Fibroblast of lung (primary cell): ENCODE measurements around the gene CD1C. TPM values are rescaled to one million over a fixed set of nuclear protein-coding genes. Genes with fewer than 3 reads are reported as not detected.
"Not testable (repeated sequence)": the region's sequence is repeated elsewhere in the genome, so short reads cannot be mapped to it uniquely, and the experiment has no call there.

Experiments
- DNase-seq, 2 donors: peaks; one replicate each; pipeline versions ENCODE4 v3.0.0 to v3.0.0-alpha.2; 2010; ENCODE audit warnings: low read depth in 2 of 2
- H2AFZ ChIP-seq: 2 replicates; pipeline ENCODE4 v1.5.1; 2012; ENCODE audit warnings: low read length, control low read depth, inconsistent platforms
- H3K27ac ChIP-seq: 2 replicates; pipeline ENCODE4 v1.5.1; 2011; ENCODE audit warnings: low read length, control low read depth; ENCODE audit not compliant: insufficient read depth
- H3K27me3 ChIP-seq: 2 replicates; pipeline ENCODE4 v1.5.1; 2011; ENCODE audit warnings: mild to moderate bottlenecking, low read length; ENCODE audit not compliant: control insufficient read depth, insufficient read depth
- H3K36me3 ChIP-seq: 2 replicates; pipeline ENCODE4 v1.5.1; 2011; ENCODE audit warnings: low read length; ENCODE audit not compliant: control insufficient read depth, insufficient read depth
- H3K4me1 ChIP-seq: 2 replicates; pipeline ENCODE4 v1.5.1; 2011; ENCODE audit warnings: low read length; ENCODE audit not compliant: control insufficient read depth, insufficient read depth; ENCODE audit errors: extremely low read depth
- H3K4me2 ChIP-seq: 2 replicates; pipeline ENCODE4 v1.5.1; 2011; ENCODE audit warnings: low read length, control low read depth; ENCODE audit not compliant: insufficient read depth; ENCODE audit errors: extremely low read depth
- H3K4me3 ChIP-seq, 4 experiments: fragments of 200-600 bp in 1 of 4; sonication (generic) in 1 of 4; replicated peaks in 1 of 4; 2 replicates each; pipeline ENCODE4 v1.5.1; 2011 to 2016; ENCODE audit warnings: low read length in 4 of 4, low read depth in 3 of 4, mild to moderate bottlenecking in 3 of 4, control low read depth in 2 of 4, inconsistent platforms in 1 of 4, mixed read lengths in 1 of 4; ENCODE audit not compliant: insufficient read depth in 1 of 4; ENCODE audit errors: control extremely low read depth in 1 of 4
- H3K79me2 ChIP-seq: 2 replicates; pipeline ENCODE4 v1.5.1; 2012; ENCODE audit warnings: mild to moderate bottlenecking, low read length, inconsistent platforms; ENCODE audit not compliant: control insufficient read depth, insufficient read depth
- H3K9ac ChIP-seq: 2 replicates; pipeline ENCODE4 v1.5.1; 2011; ENCODE audit warnings: mild to moderate bottlenecking, low read length, control low read depth; ENCODE audit not compliant: insufficient read depth
- H3K9me3 ChIP-seq: 2 replicates; pipeline ENCODE4 v1.5.1; 2012; ENCODE audit warnings: low read depth, low read length; ENCODE audit not compliant: control insufficient read depth, insufficient read depth
- H4K20me1 ChIP-seq: 2 replicates; pipeline ENCODE4 v1.5.1; 2011; ENCODE audit warnings: low read length; ENCODE audit not compliant: control insufficient read depth, insufficient read depth; ENCODE audit errors: extremely low read depth
- CTCF ChIP-seq, 2 donors: IDR thresholded peaks in 1 of 2; conservative IDR thresholded peaks in 1 of 2; 1 replicate in 1 of 2; 2 replicates in 1 of 2; pipeline ENCODE4 v1.5.1; 2011 to 2012; ENCODE audit warnings: low read length in 2 of 2, control low read depth in 1 of 2, inconsistent platforms in 1 of 2, low read depth in 1 of 2, mild to moderate bottlenecking in 1 of 2
- EZH2 ChIP-seq: IDR thresholded peaks from 2 replicates; pipeline ENCODE4 v1.5.1; 2012; ENCODE audit warnings: low read length, control low read depth, mild to moderate bottlenecking; ENCODE audit errors: missing control alignments
- polyA plus RNA-seq, 2 donors: library from polyadenylated mRNA; depleted of rRNA in 1 of 2; stranded (reverse) in 1 of 2; unstranded in 1 of 2; fragments of >200 nt; gene quantifications; 2 replicates each; pipeline ENCODE4 v1.2.1, GENCODE V29; 2011 to 2012; ENCODE audit warnings: missing spikeins in 1 of 2
- total RNA-seq: library from RNA; depleted of rRNA; stranded (reverse); fragments of >200 nt; gene quantifications from 2 replicates; pipeline ENCODE4 v1.2.1, GENCODE V29; 2014

CD1C gene
- total and polyA plus RNA-seq, 2 donors (not counting 1 experiment from before 2014, with no cell fraction given): not detected

GRCh38 chr1:158255656-158256055, 34.1 kb upstream of the CD1C start:
- H3K4me3 ChIP-seq: no peak overlapping the region
- H3K4me2 ChIP-seq: no peak overlapping the region
- H3K4me1 ChIP-seq: no peaks in the 10 kb centered on the region
- TF ChIP-seq CTCF (conservative IDR thresholded peaks at IDR 0.05 in 1 of 2, IDR thresholded peaks at IDR 0.05 in 1 of 2; ENCODE audit: low read depth in 1 of 2, low read length in 2 of 2): no peak
- TF ChIP-seq EZH2: no peak
- no peak overlapping the region for H3K9ac ChIP-seq
- no peak for DNase-seq
- no peaks in the 10 kb centered on the region for H3K27me3 ChIP-seq
- no peak overlapping the region for H3K27ac ChIP-seq
- no peaks in the 10 kb centered on the region for H3K9me3 ChIP-seq
- no peaks in the 10 kb centered on the region for H4K20me1 ChIP-seq
- no peaks in the 10 kb centered on the region for H3K79me2 ChIP-seq
- H3K36me3 ChIP-seq: no peaks in the 10 kb centered on the region
- no peak overlapping the region for H2AFZ ChIP-seq

GRCh38 chr1:158256747-158257146, 33.0 kb upstream of the CD1C start:
- H3K36me3 ChIP-seq, H2AFZ ChIP-seq, DNase-seq, H3K4me1 ChIP-seq, H3K4me2 ChIP-seq, H3K27me3 ChIP-seq, H3K79me2 ChIP-seq, H3K27ac ChIP-seq, H3K4me3 ChIP-seq, H3K9ac ChIP-seq, H3K9me3 ChIP-seq, H4K20me1 ChIP-seq: not testable (repeated sequence)

DNA sequence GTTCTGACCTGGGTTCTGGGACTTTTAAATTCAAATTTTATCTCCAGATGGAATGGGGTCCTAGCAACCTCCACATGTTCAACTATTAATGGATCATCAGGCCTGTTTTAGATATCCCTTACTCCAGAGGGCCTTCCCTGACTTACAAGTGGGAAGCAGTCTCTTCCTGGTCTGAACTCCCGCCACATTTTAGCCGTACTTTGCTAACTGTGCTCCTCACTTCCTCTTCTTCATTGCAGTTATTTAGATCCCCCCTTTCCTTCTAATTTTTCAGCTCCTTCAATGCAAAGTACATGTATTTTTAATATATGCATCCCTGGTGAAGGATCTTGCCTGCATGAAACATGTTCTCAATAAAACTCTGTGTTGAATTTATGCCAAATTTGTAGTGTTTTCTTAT, 31.8 kb upstream of the CD1C start:
- Histone ChIP-seq H3K79me2 (no peaks in the 10 kb centered on the region), H3K4me3 (no peak overlapping the region), H3K9ac (no peak overlapping the region), H3K4me2 (no peak overlapping the region), H3K27ac (no peak overlapping the region), H3K9me3 (no peaks in the 10 kb centered on the region), H2AFZ (no peak overlapping the region), H3K27me3 (no peaks in the 10 kb centered on the region), H4K20me1 (no peaks in the 10 kb centered on the region), H3K36me3 (no peaks in the 10 kb centered on the region), H3K4me1 (no peaks in the 10 kb centered on the region)
- DNase-seq: no peak
- TF ChIP-seq EZH2: no peak
- TF ChIP-seq CTCF (conservative IDR thresholded peaks at IDR 0.05 in 1 of 2, IDR thresholded peaks at IDR 0.05 in 1 of 2; ENCODE audit: low read depth in 1 of 2, low read length in 2 of 2): no peak
